Left lung (tissue), 10 donors: Measurements from ENCODE around the gene TM7SF2. TPM values are rescaled to one million over a fixed set of nuclear protein-coding genes. Genes with fewer than 3 reads are reported as not detected.

Experiments
- ATAC-seq: fragments of 200-7000 bp; cut with Tn5 transposase; one replicate; pipeline ENCODE4 v1.9.1; 2020; ENCODE audit warnings: moderate library complexity
- DNase-seq, 4 donors: peaks; one replicate each; pipeline ENCODE4 v3.0.0-alpha.2; 2013 to 2020
- H3K27ac ChIP-seq, 2 donors: fragments of 200-600 bp; sonication (generic) in 1 of 2; one replicate each; pipeline versions ENCODE4 v1.5.0 to v1.8.0; 2020 to 2021
- H3K27me3 ChIP-seq, 2 donors: fragments of 200-600 bp; sonication (generic) in 1 of 2; one replicate each; pipeline versions ENCODE4 v1.5.0 to v1.8.0; 2020 to 2021
- H3K36me3 ChIP-seq, 2 donors: fragments of 200-600 bp; sonication (generic) in 1 of 2; one replicate each; pipeline versions ENCODE4 v1.5.0 to v1.8.0; 2020 to 2021
- H3K4me1 ChIP-seq, 2 donors: fragments of 200-600 bp; one replicate each; pipeline ENCODE4 v1.8.0; 2021
- H3K4me3 ChIP-seq, 2 donors: fragments of 200-600 bp; sonication (generic) in 1 of 2; one replicate each; pipeline versions ENCODE4 v1.5.0 to v1.8.0; 2020 to 2021; ENCODE audit warnings: mild to moderate bottlenecking in 1 of 2
- H3K9me3 ChIP-seq, 2 donors: fragments of 200-600 bp; sonication (generic) in 1 of 2; one replicate each; pipeline versions ENCODE4 v1.5.0 to v1.8.0; 2020 to 2021
- CTCF ChIP-seq, 2 donors: fragments of 200-600 bp; sonication (generic) in 1 of 2; IDR thresholded peaks; one replicate each; pipeline versions ENCODE4 v1.5.0 to v1.8.0; 2021; ENCODE audit warnings: antibody characterized with exemption in 2 of 2
- intact Hi-C, 2 donors: fragments of 100-400 bp; cut with DNase I; formaldehyde crosslinking; loops; one replicate each; pipeline versions ENCODE4 v1.11.2 to v1.14.2; 2022
- microRNA-seq, 2 donors: library from miRNA; unstranded; fragments of <30 nt; microRNA quantifications; one replicate each; pipeline ENCODE4, GENCODE V29; 2019
- polyA plus RNA-seq, 6 donors: library from polyadenylated mRNA; unstranded; fragments of 120-200 nt; gene quantifications; one replicate each; pipeline ENCODE4 v1.2.1, GENCODE V29; 2013; ENCODE audit not compliant: insufficient read length in 6 of 6
- total RNA-seq, 2 donors: library from RNA; stranded (reverse); fragmentation: NEBNext Ultra II Directional; extraction: Animal tissue kit (Norgen Biotek cat#: 25700); gene quantifications; one replicate each; pipeline ENCODE4 v1.2.1, GENCODE V29; 2021
- donor health status: DM: no; HTN: yes; CAD: no.
- donor health status: DM: no; HTN: no; CAD: no.

TM7SF2 gene
- total and polyA plus RNA-seq, 8 donors: 16.1 to 41.0 (median 22.5) TPM

- no peak for TF ChIP-seq CTCF (IDR thresholded peaks at IDR 0.05)
Measured at GRCh38 chr11:65159012-65159411, 47.3 kb downstream of the TM7SF2 start.

GRCh38 chr11:65160643-65161042, 49.0 kb downstream of the TM7SF2 start:
- ATAC-seq: no peak
- no peak for TF ChIP-seq CTCF (IDR thresholded peaks at IDR 0.05)
- intact Hi-C loops: no loop called here
- Histone ChIP-seq H3K4me3 (no peak overlapping the region), H3K27me3 (no peaks in the 10 kb centered on the region), H3K4me1 (no peaks in the 10 kb centered on the region), H3K27ac (no peak overlapping the region), H3K9me3 (no peaks in the 10 kb centered on the region), H3K36me3 (no peaks in the 10 kb centered on the region)
- DNase-seq: no peak

More at GRCh38 chr11:65159012-65159411, 47.3 kb downstream of the TM7SF2 start:
- Histone ChIP-seq H3K27ac (no peak overlapping the region), H3K27me3 (no peaks in the 10 kb centered on the region), H3K4me1 (no peaks in the 10 kb centered on the region), H3K4me3 (no peak overlapping the region), H3K9me3 (no peaks in the 10 kb centered on the region), H3K36me3 (no peaks in the 10 kb centered on the region)
- DNase-seq: no peak
- ATAC-seq: no peak
- intact Hi-C loops: no loop called here

GRCh38 chr11:65163684-65164083, 52.0 kb downstream of the TM7SF2 start:
- Histone ChIP-seq H3K4me1 (no peaks in the 10 kb centered on the region), H3K27ac (no peak overlapping the region), H3K27me3 (no peaks in the 10 kb centered on the region), H3K4me3 (no peak overlapping the region), H3K36me3 (no peaks in the 10 kb centered on the region), H3K9me3 (no peaks in the 10 kb centered on the region)
- DNase-seq (no peak), ATAC-seq (no peak)
- intact Hi-C loops: no loop called here
- no peak for TF ChIP-seq CTCF (IDR thresholded peaks at IDR 0.05)

Small RNA genes lying within 50 kb of the gene (microRNA-seq; reads per million reads assigned to microRNA genes)
- gene MIR6751: 0.17 to 0.96 reads per million in 2 donors

Other genes starting within 250 kb of the TM7SF2 start
- 100 to 1,000 TPM in 1 of 2 donors, 10 to 100 TPM in 1; 73.0 to 153 TPM for gene EHD1, start 233.3 kb upstream of the TM7SF2 start, total RNA-seq
- 10 to 100 TPM; 44.7 to 63.8 (median 52.9) TPM for gene EHD1, start 233.3 kb upstream of the TM7SF2 start, polyA plus RNA-seq
- 10 to 100 TPM; 21.9 to 23.5 TPM for gene ATG2A, start 194.7 kb upstream of the TM7SF2 start, total RNA-seq
- gene ATG2A, start 194.7 kb upstream of the TM7SF2 start, polyA plus RNA-seq: 10 to 100 TPM; 14.2 to 21.1 (median 17.5) TPM
- gene PPP2R5B, start 187.2 kb upstream of the TM7SF2 start, total RNA-seq: 10 to 100 TPM; 24.4 to 29.9 TPM
- gene PPP2R5B, start 187.2 kb upstream of the TM7SF2 start, polyA plus RNA-seq: 10 to 100 TPM; 12.1 to 14.4 (median 13.5) TPM
- not detected for gene GPHA2, start 176.0 kb upstream of the TM7SF2 start, total RNA-seq
- gene GPHA2, start 176.0 kb upstream of the TM7SF2 start, polyA plus RNA-seq: under 1 TPM in 3 of 6 donors, not detected in 3; 0.25 to 0.60 (median 0.49) TPM
- gene MAJIN, start 139.8 kb upstream of the TM7SF2 start, total RNA-seq: not detected
- under 1 TPM in 2 of 6 donors, not detected in 4; 0.11 to 0.14 TPM for gene MAJIN, start 139.8 kb upstream of the TM7SF2 start, polyA plus RNA-seq
- 1 to 10 TPM; 3.2 to 8.1 TPM for gene BATF2, start 114.9 kb upstream of the TM7SF2 start, total RNA-seq
- 1 to 10 TPM; 2.6 to 3.7 (median 3.5) TPM for gene BATF2, start 114.9 kb upstream of the TM7SF2 start, polyA plus RNA-seq
- gene ARL2, start 97.7 kb upstream of the TM7SF2 start, total RNA-seq: 10 to 100 TPM; 85.3 to 89.9 TPM
- 10 to 100 TPM; 42.2 to 58.3 (median 48.1) TPM for gene ARL2, start 97.7 kb upstream of the TM7SF2 start, polyA plus RNA-seq
- 10 to 100 TPM; 22.6 to 27.4 TPM for gene SNX15, start 84.4 kb upstream of the TM7SF2 start, total RNA-seq
- 10 to 100 TPM; 22.0 to 26.3 (median 23.3) TPM for gene SNX15, start 84.4 kb upstream of the TM7SF2 start, polyA plus RNA-seq
- 10 to 100 TPM; 13.2 to 15.4 TPM for gene SAC3D1, start 70.7 kb upstream of the TM7SF2 start, total RNA-seq
- 10 to 100 TPM in 4 of 6 donors, 1 to 10 TPM in 2; 8.9 to 14.0 (median 11.1) TPM for gene SAC3D1, start 70.7 kb upstream of the TM7SF2 start, polyA plus RNA-seq
- gene NAALADL1, start 53.3 kb upstream of the TM7SF2 start, total RNA-seq: 10 to 100 TPM in 1 of 2 donors, 1 to 10 TPM in 1; 8.5 to 10.4 TPM
- 10 to 100 TPM; 11.5 to 20.7 (median 15.4) TPM for gene NAALADL1, start 53.3 kb upstream of the TM7SF2 start, polyA plus RNA-seq
- gene CDCA5, start 27.8 kb upstream of the TM7SF2 start, total RNA-seq: 10 to 100 TPM in 1 of 2 donors, 1 to 10 TPM in 1; 7.1 to 11.3 TPM
- gene CDCA5, start 27.8 kb upstream of the TM7SF2 start, polyA plus RNA-seq: 10 to 100 TPM; 12.7 to 27.9 (median 17.1) TPM
- gene ZFPL1, start 27.6 kb upstream of the TM7SF2 start, total RNA-seq: 10 to 100 TPM; 32.6 to 36.4 TPM
- gene ZFPL1, start 27.6 kb upstream of the TM7SF2 start, polyA plus RNA-seq: 10 to 100 TPM; 24.9 to 30.4 (median 27.7) TPM
- 10 to 100 TPM; 79.4 to 86.8 TPM for gene VPS51, start 15.7 kb upstream of the TM7SF2 start, total RNA-seq
- 100 to 1,000 TPM in 4 of 6 donors, 10 to 100 TPM in 2; 97.2 to 143 (median 118) TPM for gene VPS51, start 15.7 kb upstream of the TM7SF2 start, polyA plus RNA-seq
- 10 to 100 TPM in 1 of 2 donors, 1 to 10 TPM in 1; 8.0 to 10.6 TPM for gene ZNHIT2, start 5.8 kb downstream of the TM7SF2 start, total RNA-seq
- gene ZNHIT2, start 5.8 kb downstream of the TM7SF2 start, polyA plus RNA-seq: 1 to 10 TPM; 3.1 to 6.2 (median 4.9) TPM
- gene FAU, start 10.3 kb downstream of the TM7SF2 start, total RNA-seq: 100 to 1,000 TPM; 621 to 685 TPM
- gene FAU, start 10.3 kb downstream of the TM7SF2 start, polyA plus RNA-seq: 1,000 to 10,000 TPM in 1 of 6 donors, 100 to 1,000 TPM in 5; 705 to 1,036 (median 867) TPM
- gene MRPL49, start 10.4 kb downstream of the TM7SF2 start, total RNA-seq: 10 to 100 TPM; 46.8 to 47.2 TPM
- gene MRPL49, start 10.4 kb downstream of the TM7SF2 start, polyA plus RNA-seq: 10 to 100 TPM; 39.3 to 44.4 (median 41.9) TPM
- 10 to 100 TPM; 63.5 to 74.5 TPM for gene SYVN1, start 22.6 kb downstream of the TM7SF2 start, total RNA-seq
- 10 to 100 TPM; 37.2 to 53.4 (median 45.2) TPM for gene SYVN1, start 22.6 kb downstream of the TM7SF2 start, polyA plus RNA-seq
- not detected for gene SPDYC, start 58.4 kb downstream of the TM7SF2 start, total RNA-seq
- gene SPDYC, start 58.4 kb downstream of the TM7SF2 start, polyA plus RNA-seq: not detected
- gene CAPN1, start 70.1 kb downstream of the TM7SF2 start, total RNA-seq: 100 to 1,000 TPM; 232 to 248 TPM
- gene CAPN1, start 70.1 kb downstream of the TM7SF2 start, polyA plus RNA-seq: 100 to 1,000 TPM in 1 of 6 donors, 10 to 100 TPM in 5; 80.5 to 100 (median 86.0) TPM
- gene POLA2, start 150.1 kb downstream of the TM7SF2 start, total RNA-seq: 10 to 100 TPM in 1 of 2 donors, 1 to 10 TPM in 1; 9.4 to 19.2 TPM
- gene POLA2, start 150.1 kb downstream of the TM7SF2 start, polyA plus RNA-seq: 10 to 100 TPM; 19.3 to 30.2 (median 22.7) TPM
- gene CDC42EP2, start 203.0 kb downstream of the TM7SF2 start, total RNA-seq: 10 to 100 TPM; 11.6 to 18.5 TPM
- 10 to 100 TPM in 1 of 6 donors, 1 to 10 TPM in 5; 4.6 to 12.5 (median 8.5) TPM for gene CDC42EP2, start 203.0 kb downstream of the TM7SF2 start, polyA plus RNA-seq
- gene DPF2, start 222.0 kb downstream of the TM7SF2 start, total RNA-seq: 10 to 100 TPM; 47.4 to 51.4 TPM
- gene DPF2, start 222.0 kb downstream of the TM7SF2 start, polyA plus RNA-seq: 10 to 100 TPM; 85.0 to 94.8 (median 92.4) TPM
- under 1 TPM; 0.21 to 0.32 TPM for gene TIGD3, start 242.9 kb downstream of the TM7SF2 start, total RNA-seq
- gene TIGD3, start 242.9 kb downstream of the TM7SF2 start, polyA plus RNA-seq: under 1 TPM in 5 of 6 donors, not detected in 1; 0.14 to 0.39 (median 0.24) TPM